ENCODE results near the gene GTF2B.
"Not testable (repeated sequence)": the region's sequence is repeated elsewhere in the genome, so short reads cannot be mapped to it uniquely, and the experiment has no call there.

The GTF2B gene, protein sequence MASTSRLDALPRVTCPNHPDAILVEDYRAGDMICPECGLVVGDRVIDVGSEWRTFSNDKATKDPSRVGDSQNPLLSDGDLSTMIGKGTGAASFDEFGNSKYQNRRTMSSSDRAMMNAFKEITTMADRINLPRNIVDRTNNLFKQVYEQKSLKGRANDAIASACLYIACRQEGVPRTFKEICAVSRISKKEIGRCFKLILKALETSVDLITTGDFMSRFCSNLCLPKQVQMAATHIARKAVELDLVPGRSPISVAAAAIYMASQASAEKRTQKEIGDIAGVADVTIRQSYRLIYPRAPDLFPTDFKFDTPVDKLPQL

DNA sequence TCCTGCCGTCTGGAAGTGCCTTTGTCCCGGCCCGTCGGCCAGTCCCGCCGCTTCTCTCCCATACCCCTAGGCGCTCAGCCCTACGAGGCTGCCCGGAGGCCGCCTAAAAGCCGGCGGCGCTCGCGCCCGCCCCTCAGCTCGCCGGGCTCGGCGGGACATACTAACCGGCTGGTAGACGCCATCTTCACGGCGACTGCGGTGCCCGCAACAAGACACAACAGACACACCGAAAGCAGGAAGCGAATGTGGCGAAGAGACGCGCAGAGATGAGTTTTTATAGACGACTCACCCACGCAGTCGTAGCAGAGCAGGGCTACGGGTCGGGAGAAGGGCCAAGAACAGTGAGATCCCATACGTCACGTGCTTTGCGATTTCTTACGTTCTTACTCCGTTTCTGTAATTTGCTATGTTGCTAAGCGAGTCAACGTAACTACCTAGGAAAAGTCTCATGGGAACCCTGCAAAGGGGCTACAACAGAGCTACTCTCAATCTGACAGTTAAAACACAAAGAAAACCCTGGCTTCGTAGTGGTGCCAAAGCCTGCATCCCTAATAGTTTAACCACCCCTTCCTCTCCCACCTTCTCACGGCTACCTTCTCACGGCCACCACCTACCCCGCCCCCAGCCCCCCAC lies at the start of gene GTF2B:
GTF2B (minus strand) TSS at position 250 of the 633 bp plus-strand sequence; CDS start at position 182, 68 bp downstream.
- DNase-seq (ENCODE audit: low read depth in 2 of 2), result peak; percentile 91 to 93

DNA sequence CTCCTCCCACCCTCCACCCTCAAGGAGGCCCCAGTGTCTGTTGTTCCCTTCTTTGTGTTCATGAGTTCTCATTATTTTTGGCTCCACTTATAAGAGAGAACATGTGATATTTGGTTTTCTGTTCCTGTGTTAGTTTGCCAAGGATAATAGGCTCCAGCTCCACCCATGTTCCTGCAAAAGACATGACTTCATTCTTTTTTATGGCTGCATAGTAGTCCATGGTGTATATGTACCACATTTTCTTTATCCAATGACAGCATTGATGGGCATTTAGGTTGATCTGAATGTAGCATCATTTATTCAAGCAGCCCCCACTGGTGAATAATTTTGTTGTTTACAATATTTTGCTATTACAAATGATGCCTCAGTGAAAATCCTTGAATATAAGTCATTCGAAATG lies 47.2 kb upstream of the GTF2B start:
- not testable (repeated sequence) for DNase-seq (ENCODE audit: low read depth in 2 of 2)

DNA sequence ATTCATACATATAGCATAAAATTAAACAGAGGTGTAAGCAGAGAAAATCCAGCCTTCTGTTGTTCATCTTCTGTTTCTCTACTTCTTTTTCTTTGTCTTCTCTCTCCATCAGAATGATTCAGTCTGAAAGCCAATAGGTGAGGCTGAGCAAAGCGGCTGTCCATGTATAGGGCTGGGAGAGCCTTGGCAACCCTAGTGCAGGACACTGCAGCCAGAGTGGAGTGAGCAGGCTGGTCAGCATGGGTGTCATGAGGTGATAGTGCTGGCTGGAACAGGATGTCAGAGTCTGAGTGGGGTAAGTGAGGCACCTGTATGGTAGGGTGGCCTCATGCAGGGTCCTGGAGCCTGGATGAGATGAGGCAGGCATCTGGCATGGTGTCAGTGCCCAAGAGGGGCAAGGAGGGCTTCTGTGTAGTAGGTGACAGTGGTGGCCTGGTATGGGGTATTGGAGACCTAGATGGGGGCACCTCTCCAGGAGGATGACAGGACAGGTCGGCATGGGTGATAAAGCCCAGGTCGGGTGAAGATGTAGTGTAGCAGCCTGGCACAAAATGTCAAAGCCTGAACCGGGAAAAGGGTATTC lies 45.5 kb upstream of the GTF2B start:
- no peak for DNase-seq (ENCODE audit: low read depth in 2 of 2)

DNA sequence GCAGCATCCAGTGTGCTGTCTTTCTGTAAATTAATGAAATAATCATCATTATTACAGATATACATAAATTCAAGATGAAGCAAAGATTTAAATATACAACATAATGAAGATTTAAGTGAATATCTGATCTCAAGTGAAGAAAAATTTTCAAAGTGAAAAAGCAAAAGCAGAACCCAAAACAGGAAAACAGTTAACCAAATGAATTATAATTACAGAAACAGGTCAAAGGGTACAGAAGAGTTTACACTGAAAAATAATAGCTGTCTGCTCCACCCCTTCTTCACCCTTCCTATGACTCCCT lies 44.8 kb upstream of the GTF2B start:
- no peak for DNase-seq (ENCODE audit: low read depth in 2 of 2)

DNA sequence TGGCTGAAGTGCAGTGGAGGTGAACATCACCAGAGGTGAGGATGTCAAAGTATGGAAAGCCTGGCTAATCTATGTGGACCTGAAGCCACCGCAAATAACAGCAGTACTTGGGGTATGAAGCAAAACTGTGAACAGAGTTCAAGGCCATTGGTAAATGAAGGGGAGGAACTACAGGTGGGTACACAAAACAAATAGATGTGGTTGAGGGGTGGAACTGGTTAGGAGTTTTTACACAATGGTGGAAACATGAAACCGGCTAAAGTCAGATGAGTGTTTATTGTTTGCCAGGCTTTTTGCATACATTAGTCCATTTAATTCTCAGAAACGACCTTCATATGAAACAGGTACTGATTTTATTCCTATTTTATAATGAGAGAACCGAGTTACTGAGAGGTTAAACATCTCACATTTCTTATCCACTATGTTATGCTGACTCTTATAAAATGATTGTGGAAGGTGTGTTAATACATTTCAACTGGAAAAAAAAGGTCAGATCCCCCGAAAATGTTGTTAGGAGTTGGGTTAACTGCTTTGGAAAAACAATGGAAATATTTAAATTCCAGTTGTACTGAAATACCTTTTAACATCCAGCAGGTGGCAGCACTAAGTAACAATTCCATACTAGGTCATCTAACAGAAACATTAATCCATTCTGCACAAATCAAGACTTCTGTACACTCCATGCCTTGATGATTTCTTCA lies 44.3 kb upstream of the GTF2B start:
- DNase-seq (ENCODE audit: low read depth in 2 of 2), result peak in 1 of 2 experiments; percentile 2

DNA sequence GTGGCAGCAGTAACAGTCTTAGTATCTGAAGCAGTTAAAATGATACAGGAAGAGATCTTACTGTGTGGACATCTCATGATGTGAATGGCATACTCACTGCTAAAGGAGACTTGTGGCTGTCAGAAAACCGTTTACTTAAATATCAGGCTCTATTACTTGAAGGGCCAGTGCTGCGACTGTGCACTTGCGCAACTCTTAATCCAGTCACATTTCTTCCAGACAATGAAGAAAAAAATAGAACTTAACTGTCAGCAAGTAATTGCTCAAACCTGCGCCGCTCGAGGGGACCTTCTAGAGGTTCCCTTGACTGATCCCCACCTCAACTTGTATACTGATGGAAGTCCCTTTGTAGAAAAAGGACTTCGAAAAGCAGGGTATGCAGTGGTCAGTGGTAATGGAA lies 38.8 kb upstream of the GTF2B start:
- not testable (repeated sequence) for DNase-seq (ENCODE audit: low read depth in 2 of 2)

DNA sequence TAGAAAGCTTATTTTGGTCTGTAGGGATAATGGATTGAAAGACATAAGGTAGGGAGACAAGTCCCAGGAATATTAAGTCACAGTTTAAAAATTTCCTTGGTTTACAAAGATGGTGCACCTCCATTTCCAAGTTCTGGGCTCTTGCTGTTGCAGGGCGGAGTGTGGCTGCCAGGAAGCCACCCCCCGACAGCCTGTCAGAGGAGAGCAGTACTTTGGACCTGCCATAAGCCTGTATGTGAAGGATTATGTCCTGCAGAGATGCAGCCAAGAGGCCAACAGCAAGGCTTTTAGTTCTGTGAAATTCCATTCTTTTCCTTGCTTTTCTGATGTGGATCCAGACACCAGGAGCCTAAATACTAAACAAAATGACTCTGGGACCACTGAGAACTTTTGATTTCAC lies 31.9 kb upstream of the GTF2B start:
- no peak for DNase-seq (ENCODE audit: low read depth in 2 of 2)

DNA sequence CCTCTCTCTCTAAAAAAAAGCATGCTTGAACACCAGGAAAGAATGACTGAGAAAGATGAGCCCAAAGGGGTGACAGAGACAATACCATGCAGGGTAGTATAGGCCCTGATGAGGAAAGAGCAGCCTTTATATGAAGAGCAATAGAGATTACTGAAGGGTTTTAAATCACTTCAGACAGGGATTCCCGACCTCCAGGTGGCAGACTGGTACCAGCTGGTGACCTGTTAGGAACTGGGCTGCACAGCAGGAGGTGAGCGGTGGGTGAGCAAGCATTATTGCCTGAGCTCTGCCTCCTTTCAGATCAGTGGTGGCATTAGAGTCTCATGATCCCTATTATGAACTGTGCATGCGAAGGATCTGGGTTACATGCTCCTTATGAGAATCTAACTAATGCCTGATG lies 30.8 kb upstream of the GTF2B start:
- DNase-seq (ENCODE audit: low read depth in 2 of 2), result no peak

DNA sequence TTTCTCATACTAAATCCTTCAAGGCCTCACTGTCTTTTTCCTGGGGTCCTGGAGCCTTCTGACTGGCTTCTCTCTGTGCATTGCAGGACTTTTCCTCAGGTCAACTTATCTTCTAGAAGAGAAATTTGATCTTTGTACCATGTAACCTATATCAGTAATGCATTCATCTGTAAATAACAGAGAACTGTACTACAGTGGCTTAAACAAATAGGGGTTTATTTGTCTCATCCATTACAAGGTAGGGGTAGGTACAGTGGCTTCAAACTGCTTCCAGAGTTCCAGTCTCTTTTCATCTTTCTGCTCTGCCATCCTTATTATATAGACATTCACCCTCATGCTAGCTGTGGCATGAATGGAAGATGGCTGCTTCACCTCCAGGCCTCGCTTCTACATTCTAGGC lies 29.5 kb upstream of the GTF2B start:
- DNase-seq (ENCODE audit: low read depth in 2 of 2), result no peak

DNA sequence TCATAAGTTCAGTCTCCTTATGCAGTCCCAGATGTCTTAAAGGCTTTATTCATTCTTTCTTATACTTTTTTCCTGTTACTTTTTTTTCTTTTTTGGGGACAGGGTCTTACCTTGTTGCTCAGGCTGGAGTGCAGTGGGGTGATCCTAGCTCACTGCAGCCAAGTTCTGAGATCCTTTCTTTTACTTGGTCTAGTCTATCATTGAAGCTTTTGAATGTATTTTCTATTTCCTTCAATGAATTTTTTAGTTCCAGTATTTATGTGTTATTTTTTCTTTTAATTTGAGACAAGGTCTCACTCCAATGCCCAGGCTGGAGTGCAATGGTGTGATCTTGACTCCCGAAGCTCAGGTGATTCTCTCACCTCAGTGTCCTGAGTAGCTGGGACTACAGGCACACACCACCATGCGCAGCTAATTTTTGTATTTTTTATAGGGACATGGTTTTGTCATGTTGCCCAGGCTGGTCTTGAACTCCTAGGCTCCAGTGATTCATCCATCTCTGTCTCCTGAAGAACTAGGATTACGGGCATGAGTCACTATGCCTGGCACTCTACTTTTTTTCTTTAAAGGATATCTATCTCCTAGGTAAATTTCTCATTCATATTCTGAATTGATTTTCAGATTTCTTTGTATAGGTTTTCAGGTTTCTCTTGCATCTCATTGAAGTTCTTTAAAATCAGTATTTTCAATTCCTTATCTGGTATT lies 26.1 kb upstream of the GTF2B start:
- DNase-seq (ENCODE audit: low read depth in 2 of 2), result no peak

DNA sequence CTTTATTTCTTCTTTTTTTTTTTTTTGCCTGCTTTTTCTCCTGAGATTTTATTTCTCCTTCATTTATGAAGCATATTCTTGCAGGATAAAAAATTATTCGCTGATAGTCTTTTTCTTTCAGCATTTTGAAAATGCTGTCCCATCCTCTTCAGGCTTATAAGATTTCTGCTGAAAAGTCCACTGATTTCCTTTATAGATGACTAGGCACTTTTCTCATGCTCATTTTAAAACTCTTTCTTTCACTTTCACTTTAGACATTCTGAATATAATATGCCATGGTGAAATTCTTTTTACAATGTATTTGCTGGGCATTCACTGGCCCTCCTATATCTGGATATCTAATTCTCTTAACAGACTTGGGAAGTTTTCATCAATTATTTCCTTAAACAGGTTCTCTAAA lies 25.5 kb upstream of the GTF2B start:
- DNase-seq (ENCODE audit: low read depth in 2 of 2), result no peak

DNA sequence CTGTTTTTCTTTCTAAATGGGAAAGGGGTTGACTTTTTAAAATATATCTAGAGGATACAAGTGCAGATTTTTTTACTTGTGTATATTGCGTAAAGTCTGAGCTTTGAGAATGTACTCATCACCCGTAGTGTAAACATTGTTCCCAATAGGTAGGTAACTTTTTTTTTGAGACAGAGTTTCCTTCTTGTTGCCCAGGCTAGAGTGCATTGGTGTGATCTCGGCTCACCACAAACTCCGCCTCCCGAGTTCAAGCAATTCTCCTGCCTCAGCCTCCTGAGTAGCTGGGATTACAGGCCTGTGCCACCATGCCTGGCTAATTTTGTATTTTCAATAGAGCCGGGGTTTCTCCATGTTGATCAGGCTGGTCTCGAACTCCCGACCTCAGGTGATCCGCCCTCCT lies 20.4 kb upstream of the GTF2B start:
- DNase-seq (ENCODE audit: low read depth in 2 of 2), result not testable (repeated sequence)

DNA sequence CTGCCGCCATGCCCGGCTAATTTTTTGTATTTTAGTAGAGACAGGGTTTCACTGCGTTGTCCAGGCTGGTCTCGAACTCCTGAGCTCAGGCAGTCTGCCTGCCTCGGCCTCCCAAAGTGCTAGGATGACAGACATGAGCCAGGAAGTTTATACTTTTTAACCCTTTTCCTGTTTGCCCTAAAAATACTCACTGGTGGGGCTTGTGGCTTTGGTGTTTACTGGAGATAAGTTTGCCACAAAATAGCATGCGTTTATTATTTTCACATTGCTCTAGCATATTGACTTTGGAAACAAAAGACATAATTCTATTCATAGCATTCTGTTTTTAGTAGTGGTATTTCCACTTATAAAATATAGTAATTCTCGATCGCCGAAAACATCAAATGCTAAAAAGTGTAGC lies 19.8 kb upstream of the GTF2B start:
- DNase-seq (ENCODE audit: low read depth in 2 of 2), result no peak

DNA sequence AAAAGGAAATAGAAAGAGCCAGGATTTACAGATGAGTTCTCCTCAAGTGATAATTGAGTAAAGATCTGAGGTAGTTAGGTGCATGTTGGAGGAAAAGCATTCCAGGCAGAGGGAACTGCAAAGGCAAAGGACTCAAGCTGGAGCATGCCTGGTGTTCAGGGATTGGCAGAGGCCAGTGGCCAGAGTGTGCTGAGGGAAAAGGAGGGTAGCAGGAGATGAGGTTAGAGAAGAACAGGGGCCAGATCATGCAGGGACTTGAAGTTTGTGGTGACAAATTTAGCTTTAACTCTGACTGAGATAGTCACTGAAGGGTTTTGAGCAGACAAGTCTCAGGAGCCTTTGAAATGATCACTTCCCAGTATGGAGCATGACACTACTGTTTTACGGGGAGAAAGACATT lies 19.0 kb upstream of the GTF2B start:
- no peak for DNase-seq (ENCODE audit: low read depth in 2 of 2)

DNA sequence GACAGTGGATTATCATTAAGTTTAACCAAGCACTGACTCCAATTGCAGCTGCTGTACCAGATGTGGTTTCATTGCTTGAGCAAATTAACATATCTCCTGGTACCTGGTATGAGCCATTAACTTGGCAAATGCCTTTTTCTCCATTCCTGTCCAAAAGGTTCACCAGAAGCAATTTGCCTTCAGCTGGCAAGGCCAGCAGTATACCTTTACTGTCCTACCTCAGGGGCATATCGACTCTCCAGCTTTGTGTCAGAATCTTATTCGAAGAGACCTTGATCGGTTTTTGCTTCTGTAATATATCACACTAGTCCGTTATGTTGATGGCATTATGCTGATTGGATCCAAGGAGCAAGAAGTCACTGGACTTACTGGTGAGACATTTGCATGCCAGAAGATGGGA lies 9.5 kb upstream of the GTF2B start:
- DNase-seq (ENCODE audit: low read depth in 2 of 2), result no peak

DNA sequence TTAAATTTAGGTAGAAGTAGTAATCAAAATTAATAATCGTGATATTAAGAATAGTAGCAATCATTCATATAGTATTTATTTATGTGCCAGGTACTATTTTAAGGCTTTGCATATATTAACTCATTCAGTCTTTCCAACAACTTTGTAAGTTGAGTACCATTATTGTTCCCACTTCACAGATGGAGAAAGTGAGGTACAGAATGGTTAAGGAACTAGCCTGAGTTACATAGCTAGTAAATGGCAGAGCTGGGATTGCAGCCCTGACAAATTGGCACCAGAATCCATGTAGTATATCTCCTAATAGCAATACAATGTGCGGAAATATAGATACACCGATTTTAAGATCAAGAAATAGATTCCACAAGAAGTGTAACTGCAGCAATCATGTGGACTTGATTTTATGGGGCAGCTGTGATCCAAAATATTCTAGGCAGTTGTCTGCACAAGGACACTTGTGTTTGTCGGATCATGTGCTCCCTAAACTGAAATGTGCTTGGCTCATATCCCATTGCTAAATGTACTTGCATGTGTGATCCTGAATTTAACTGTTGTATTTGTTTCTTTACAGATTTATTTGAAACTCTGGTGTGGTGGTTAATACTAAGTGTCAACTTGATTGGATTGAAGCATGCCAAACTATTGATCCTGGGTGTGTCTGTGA lies 5.8 kb upstream of the GTF2B start:
- DNase-seq (ENCODE audit: low read depth in 2 of 2), result no peak

DNA sequence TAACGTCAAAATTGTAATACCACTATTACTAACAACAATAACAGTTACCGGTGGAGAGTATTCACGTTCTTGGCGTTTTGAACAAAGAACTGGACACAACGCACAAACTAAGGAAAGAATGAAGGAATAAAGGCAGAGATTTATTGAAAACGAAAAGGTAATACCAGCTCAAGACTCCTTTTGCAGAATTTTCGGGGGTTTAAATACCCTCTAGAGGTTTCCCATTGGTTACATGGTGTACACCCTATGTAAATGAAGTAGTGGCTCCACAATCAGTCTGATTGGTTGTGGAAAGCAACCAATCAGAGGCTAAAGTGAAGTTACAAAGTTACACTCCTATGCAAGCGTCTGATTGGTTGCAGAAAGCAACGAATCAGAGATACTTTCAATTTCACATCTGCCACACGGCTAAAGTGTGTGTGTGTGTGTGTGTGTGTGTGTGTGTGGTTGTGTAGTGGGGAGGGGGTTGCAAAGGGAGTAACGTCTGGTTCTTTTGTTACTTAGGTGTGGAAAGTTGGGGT lies 1.1 kb upstream of the GTF2B start:
- DNase-seq (ENCODE audit: low read depth in 2 of 2), result no peak

DNA sequence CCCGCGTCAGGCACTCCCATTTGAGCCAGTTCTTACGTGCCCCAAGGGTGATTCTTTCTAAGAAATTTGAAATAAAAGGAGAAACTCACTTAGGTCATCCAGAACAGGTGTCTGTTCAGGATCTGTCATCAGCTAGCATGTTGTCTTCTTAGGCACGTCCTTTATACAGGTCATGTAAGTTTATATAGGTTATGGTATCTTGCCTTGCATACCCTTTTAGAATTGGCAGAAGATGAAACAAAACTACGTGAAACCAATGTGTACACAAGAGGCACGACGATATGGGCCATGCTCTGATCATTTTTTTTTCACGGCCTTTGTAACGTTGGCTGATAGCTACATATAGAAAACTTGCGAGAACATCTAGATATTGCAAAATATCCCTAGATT lies 579 bp upstream of the GTF2B start:
- no peak for DNase-seq (ENCODE audit: low read depth in 2 of 2)

DNA sequence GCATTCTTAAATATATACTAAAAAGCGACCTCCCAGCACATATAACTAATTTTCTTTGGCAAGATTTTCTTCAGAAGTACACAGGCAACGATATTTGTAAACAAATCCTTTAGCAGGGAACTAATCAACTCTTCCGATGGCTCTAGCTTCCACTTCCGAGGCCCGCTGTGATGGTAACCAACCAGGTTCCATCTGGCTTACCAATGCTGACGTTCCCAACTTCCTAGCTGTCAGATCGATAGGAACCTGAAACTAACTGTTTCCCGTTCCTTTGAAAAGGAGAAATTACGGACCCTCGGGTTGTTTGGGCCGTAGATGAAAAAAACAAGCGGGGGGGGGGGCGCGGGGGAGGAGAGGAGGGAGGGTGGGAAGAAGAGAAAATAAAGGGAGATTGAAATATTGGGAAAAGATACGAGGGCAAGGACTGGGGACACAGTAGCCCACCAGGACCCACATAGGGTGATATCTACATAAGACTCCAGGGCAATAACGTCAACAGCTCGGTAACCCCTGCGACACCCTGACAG lies 513 bp downstream of the GTF2B start:
- no peak for DNase-seq (ENCODE audit: low read depth in 2 of 2)

DNA sequence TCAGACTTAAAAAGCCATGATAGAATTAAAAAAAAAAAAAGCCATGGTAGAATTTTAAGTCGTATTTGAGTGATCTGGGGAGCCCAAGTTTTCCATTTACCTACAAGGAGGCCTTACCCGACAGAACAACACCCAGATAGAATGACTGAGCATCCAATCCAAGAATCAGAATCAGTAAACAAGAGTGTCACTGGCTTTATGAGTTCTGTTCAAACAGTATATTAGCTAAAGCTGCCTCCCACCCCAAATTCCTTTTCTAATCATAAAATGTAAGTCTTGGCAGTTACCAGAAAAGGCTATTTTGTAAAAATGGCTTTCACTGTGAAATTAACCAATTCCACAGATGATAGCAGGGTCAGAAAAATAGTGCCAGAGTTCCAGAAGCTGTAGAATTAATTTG lies 1.2 kb downstream of the GTF2B start:
- no peak for DNase-seq (ENCODE audit: low read depth in 2 of 2)

DNA sequence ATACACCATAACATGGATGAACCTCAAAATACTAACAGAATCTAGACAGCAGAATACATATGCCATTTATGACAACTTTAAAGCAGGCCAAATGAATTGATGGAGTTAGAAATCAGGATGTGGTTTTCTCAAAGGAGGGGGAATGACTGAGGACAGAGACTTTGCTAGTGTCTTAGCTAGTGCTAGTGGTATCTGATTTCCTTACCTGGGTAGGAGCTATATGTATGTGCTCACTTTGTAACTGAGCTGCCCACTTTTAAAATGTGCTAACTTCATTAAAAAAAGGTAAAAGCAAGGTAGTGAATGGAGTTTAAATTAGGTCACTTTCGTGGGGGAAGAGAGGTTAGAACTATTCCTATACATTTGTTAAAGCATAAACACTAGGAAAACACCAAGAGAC lies 2.6 kb downstream of the GTF2B start:
- no peak for DNase-seq (ENCODE audit: low read depth in 2 of 2)

Data from fibroblast of skin of left biceps (primary cell).